Cardiac muscle cell (in vitro differentiated cells and primary cell): ENCODE results near the gene MYL12B. TPM values are rescaled to one million over a fixed set of nuclear protein-coding genes. Genes with fewer than 3 reads are reported as not detected.

Source experiments
- DNase-seq, 2 donors: peaks; one replicate each; pipeline versions ENCODE4 v3.0.0 to v3.0.0-alpha.2; 2010 to 2017; ENCODE audit warnings: low read depth in 1 of 2, low spot score in 1 of 2
- H3K27ac ChIP-seq: fragments of 200-600 bp; sonication (generic); 2 replicates; pipeline ENCODE4 v1.5.1; 2016
- H3K27me3 ChIP-seq: fragments of 200-600 bp; sonication (generic); 2 replicates; pipeline ENCODE4 v1.6.0; 2016; ENCODE audit warnings: control low read depth
- H3K36me3 ChIP-seq: fragments of 200-600 bp; sonication (generic); 2 replicates; pipeline ENCODE4 v1.5.1; 2016; ENCODE audit warnings: control low read depth
- H3K4me1 ChIP-seq: fragments of 200-600 bp; sonication (generic); 2 replicates; pipeline ENCODE4 v1.8.1; 2017; ENCODE audit warnings: low read depth, mild to moderate bottlenecking, mixed run types
- H3K4me3 ChIP-seq: fragments of 200-600 bp; sonication (generic); 2 replicates; pipeline ENCODE4 v1.5.1; 2016; ENCODE audit warnings: mild to moderate bottlenecking
- H3K9me3 ChIP-seq: fragments of 200-600 bp; sonication (generic); 2 replicates; pipeline ENCODE4 v1.5.1; 2017; ENCODE audit warnings: low read depth, mild to moderate bottlenecking, control low read depth
- polyA plus RNA-seq: library from polyadenylated mRNA; unstranded; fragments of >200 nt; fragmentation: Nextera tagmentation; extraction: Ambion mirVana; gene quantifications from 2 replicates; pipeline ENCODE4 v1.2.1, GENCODE V29; 2016
- total RNA-seq: library from RNA; depleted of rRNA; stranded (reverse); fragments of >200 nt; gene quantifications from 2 replicates; pipeline ENCODE4 v1.2.3, GENCODE V29; 2016
- TF ChIP-seq, protein P1 (sequence below): IDR thresholded peaks from 2 replicates; pipeline ENCODE4 v1.5.1; 2012; ENCODE audit warnings: low read depth, mild to moderate bottlenecking, low read length

Gene MYL12B
- total RNA-seq = 74.8 and 137 TPM in 2 replicates
- 211 and 299 TPM in 2 replicates for polyA plus RNA-seq

DNA sequence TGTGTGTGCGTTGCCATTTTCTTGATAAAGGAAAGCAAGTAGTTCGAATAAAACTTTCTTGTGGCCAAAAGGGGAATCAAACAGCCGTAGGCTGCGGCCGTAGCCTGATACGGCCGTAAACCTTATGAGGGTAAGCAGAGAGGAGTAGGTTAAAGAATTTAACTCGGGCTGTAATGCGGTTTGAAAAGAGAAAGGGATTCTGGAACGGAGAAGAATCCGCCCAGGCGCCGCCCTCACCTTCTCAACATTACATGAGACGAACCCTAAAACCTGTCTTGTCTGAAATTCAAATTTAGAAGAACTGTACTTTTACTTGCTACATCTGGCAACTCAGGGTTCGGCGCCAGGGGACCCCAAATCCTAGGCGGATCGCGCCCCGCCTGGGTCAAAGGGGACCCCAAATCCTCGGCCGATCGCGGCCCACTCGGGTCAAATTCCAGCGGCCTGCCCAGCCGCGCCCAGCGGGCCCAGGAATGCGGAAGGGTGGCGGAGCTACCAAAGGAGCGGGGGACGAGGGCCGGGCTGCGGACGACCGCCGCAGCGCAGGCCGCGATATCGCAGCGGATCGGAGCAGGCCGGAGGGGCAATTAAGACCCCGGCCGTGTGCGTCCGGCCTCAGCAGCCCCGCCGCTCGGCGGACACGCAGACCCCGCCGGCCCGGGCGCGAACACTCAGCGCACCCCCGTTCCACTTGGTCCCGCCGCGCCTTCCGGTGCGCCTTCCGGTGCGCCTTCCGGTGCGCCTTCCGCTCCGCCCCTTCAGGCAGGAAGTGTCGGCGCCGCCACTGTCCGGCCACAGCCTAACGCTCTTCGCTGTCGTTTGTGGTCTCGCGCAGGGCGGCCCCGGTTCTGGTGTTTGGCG, at the start of gene MYL12B:
MYL12B (plus strand) TSS at position 761 of the 861 bp plus-strand sequence. CDS start 10,766 bp downstream, outside the sequence.
- peak; percentile 84 to 91 for DNase-seq
- TF ChIP-seq, protein P1, sequence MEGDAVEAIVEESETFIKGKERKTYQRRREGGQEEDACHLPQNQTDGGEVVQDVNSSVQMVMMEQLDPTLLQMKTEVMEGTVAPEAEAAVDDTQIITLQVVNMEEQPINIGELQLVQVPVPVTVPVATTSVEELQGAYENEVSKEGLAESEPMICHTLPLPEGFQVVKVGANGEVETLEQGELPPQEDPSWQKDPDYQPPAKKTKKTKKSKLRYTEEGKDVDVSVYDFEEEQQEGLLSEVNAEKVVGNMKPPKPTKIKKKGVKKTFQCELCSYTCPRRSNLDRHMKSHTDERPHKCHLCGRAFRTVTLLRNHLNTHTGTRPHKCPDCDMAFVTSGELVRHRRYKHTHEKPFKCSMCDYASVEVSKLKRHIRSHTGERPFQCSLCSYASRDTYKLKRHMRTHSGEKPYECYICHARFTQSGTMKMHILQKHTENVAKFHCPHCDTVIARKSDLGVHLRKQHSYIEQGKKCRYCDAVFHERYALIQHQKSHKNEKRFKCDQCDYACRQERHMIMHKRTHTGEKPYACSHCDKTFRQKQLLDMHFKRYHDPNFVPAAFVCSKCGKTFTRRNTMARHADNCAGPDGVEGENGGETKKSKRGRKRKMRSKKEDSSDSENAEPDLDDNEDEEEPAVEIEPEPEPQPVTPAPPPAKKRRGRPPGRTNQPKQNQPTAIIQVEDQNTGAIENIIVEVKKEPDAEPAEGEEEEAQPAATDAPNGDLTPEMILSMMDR = no peak
- Histone ChIP-seq H3K27me3 (no peaks in the 10 kb centered on the region), H3K9me3 (no peaks in the 10 kb centered on the region), H3K4me1 (peaks cover 28% of the 10 kb centered on the region), H3K4me3 (peak within 1 kb of the TSS; percentile 71), H3K36me3 (peaks cover 3% of the 10 kb centered on the region), H3K27ac (peak within 1 kb of the TSS; percentile 99)

DNA sequence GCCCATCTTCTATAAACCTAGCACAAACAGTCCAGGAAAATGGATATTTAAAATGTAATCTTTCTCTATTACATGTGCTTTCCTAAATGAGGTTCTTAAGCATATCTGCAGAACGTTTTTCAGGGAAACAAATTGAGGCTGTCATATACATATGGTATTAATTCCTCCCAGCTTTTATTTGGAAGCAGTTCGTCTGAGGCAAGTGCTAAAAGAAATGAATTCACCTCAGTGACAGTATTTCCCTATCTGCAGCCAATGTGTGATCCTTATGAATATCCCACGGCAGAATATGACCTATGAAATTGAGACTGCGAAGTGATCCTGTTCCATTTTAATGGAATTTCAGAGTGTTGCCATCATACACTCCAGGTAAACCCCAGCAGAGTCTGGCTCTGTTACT, 49.3 kb upstream of the MYL12B start:
- TF ChIP-seq, protein P1 = no peak
- no peak for DNase-seq
- H3K4me1 ChIP-seq = peaks cover 71% of the 10 kb centered on the region
- H3K4me3 ChIP-seq = peak overlapping the region; percentile 16
- peaks cover 34% of the 10 kb centered on the region for H3K36me3 ChIP-seq
- no peaks in the 10 kb centered on the region for H3K9me3 ChIP-seq
- H3K27me3 ChIP-seq = no peaks in the 10 kb centered on the region
- peak overlapping the region; percentile 92 for H3K27ac ChIP-seq

DNA sequence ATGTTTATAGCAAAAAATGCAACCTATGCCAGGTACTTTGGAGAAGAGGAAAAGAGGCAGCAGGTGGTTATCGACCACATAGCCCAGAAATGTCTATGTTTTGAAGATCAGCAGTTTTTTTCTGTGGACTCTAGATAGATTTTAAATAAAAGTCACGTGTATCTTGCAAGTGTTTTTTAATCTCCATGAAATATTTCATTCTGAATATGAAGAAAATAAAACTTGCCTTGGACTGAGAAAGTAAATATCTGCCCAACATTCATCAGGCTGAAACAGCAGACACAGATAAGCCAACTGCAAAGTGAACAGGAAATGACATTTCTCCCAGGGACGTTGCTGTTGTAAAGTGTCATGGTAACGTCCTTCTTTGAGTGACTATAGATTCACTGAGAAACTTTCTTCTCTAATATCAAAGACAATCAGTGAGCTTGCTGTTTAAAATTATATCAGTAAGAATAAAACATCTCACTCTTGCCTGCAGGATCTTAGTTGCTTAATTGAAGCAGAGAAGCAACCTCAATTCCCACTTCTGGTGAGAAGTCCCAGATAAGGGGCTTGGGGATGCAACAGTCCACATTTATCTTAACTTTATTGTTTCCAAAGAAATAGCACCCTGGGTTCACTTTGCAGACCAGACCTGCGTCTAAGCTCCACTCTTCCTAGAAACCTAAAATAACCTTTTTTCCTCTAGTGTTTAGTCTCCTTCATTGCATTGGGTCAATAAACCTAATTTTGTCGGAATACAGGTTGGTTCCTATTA, 48.5 kb upstream of the MYL12B start:
- Histone ChIP-seq H3K27me3 (no peaks in the 10 kb centered on the region), H3K36me3 (peaks cover 34% of the 10 kb centered on the region), H3K27ac (peak overlapping the region; percentile 92), H3K4me1 (peaks cover 63% of the 10 kb centered on the region), H3K9me3 (no peaks in the 10 kb centered on the region), H3K4me3 (peak overlapping the region; percentile 16)
- TF ChIP-seq, protein P1 = no peak
- peak in 1 of 2 donors; percentile 20 for DNase-seq

DNA sequence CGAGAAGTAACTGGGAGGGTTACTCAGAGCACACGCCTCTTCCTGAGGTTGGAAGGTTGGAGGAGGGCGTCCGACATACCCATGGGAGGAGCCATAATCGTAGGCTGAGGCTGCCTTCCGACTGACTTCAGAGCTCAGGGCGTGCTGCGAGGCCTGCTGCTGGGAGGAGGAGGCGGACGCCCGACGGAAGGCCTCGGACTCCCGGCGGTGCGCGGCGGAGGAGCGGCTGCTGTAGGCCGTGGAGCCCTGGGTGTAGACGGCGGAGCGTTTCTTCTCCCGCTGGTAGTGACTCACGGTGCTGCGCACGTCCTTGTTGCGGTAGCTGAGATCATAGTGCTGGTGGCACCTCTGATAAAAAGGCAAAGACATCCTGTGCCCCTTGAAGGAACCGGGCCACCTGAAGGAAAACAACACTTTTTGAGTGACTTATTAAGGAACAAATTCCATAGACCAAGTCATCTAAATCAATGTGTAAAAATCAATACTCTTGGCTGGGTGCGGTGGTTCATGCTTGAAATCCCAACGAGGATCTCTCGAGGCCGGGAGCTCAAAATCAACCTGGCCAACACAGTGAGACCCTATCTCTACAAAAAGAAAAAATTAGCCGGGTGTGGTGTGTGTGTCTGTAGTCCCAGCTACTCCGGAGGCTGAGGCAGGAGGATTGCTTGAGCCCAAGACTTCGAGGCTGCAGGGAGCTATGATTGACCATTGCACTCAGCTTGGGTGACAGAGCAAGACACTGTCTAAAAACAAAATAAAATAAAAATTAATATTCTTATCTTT, 46.9 kb upstream of the MYL12B start:
- TF ChIP-seq, protein P1 = no peak
- Histone ChIP-seq H3K4me3 (no peak overlapping the region), H3K9me3 (no peaks in the 10 kb centered on the region), H3K4me1 (peaks cover 50% of the 10 kb centered on the region), H3K27me3 (no peaks in the 10 kb centered on the region), H3K27ac (no peak overlapping the region), H3K36me3 (peaks cover 34% of the 10 kb centered on the region)
- no peak for DNase-seq

DNA sequence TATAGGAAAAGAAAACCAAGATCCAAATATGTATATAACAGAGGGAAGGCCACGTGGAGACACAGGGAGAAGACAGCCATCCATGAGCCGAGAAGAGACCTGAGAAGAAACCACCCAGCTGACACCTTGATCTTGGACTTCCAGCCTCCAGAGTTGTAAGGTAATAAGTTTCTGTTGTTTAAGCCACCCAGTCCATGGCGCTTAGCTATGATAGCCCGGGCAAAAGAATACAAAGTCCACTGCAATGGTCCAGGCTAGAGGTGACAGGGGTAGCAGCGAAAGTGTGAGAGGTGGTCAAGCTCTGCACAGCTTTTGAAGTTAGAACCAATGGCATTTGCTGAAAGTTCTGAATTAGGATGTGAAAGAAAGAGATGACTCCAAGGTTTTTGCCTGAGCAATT, 44.9 kb upstream of the MYL12B start:
- Histone ChIP-seq H3K9me3 (no peaks in the 10 kb centered on the region), H3K4me1 (peaks cover 43% of the 10 kb centered on the region), H3K4me3 (peak overlapping the region; percentile 56), H3K36me3 (peaks cover 34% of the 10 kb centered on the region), H3K27me3 (no peaks in the 10 kb centered on the region), H3K27ac (peak overlapping the region; percentile 98)
- DNase-seq = no peak
- TF ChIP-seq, protein P1 = no peak
